Subcutaneous abdominal adipose tissue (tissue), 5 donors: ENCODE results near the gene ZNF789.
"Not testable (repeated sequence)": the region's sequence is repeated elsewhere in the genome, so short reads cannot be mapped to it uniquely, and the experiment has no call there.

ENCODE experiments used
- H3K27ac ChIP-seq: one replicate; pipeline ENCODE4 v1.7.0; 2013; ENCODE audit warnings: low read depth, mild to moderate bottlenecking, inconsistent platforms, low read length, moderate library complexity
- H3K27me3 ChIP-seq, 5 donors: one replicate each; pipeline ENCODE4 v1.7.0; 2013; ENCODE audit warnings: low read length in 5 of 5, inconsistent platforms in 1 of 5; ENCODE audit not compliant: control insufficient read depth in 5 of 5, insufficient read depth in 4 of 5
- H3K36me3 ChIP-seq, 5 donors: one replicate each; pipeline ENCODE4 v1.7.0; 2013; ENCODE audit warnings: low read length in 5 of 5; ENCODE audit not compliant: control insufficient read depth in 5 of 5, insufficient read depth in 5 of 5
- H3K4me1 ChIP-seq, 5 donors: one replicate each; pipeline ENCODE4 v1.7.0; 2013; ENCODE audit warnings: low read length in 5 of 5, mild to moderate bottlenecking in 3 of 5, moderate library complexity in 1 of 5; ENCODE audit not compliant: control insufficient read depth in 5 of 5, insufficient read depth in 5 of 5
- H3K4me3 ChIP-seq, 5 donors: one replicate each; pipeline ENCODE4 v1.7.0; 2013; ENCODE audit warnings: low read length in 5 of 5, low read depth in 1 of 5
- H3K9ac ChIP-seq, 5 donors: one replicate each; pipeline ENCODE4 v1.7.0; 2013; ENCODE audit warnings: low read length in 5 of 5, mild to moderate bottlenecking in 4 of 5, moderate library complexity in 3 of 5
- H3K9me3 ChIP-seq, 5 donors: one replicate each; pipeline ENCODE4 v1.7.0; 2013; ENCODE audit warnings: low read length in 5 of 5; ENCODE audit not compliant: control insufficient read depth in 5 of 5
- donor health status: healthy.
- donor health status: healthy.
- donor health status: healthy.
- donor health status: healthy.
- donor health status: healthy.

The ZNF789 gene

GRCh38 chr7:99472561-99473314 lies at the start of gene ZNF789:
ZNF789 (plus strand) TSS chr7:99472890; CDS start chr7:99476457, 3,567 bp downstream.
- peak within 1 kb of the TSS; percentile 71 to 84 (median 82) for H3K4me3 ChIP-seq

GRCh38 chr7:99424932-99425730 lies 47.6 kb upstream of the ZNF789 start:
- Histone ChIP-seq H3K9me3 (no peaks in the 10 kb centered on the region), H3K9ac (no peak overlapping the region), H3K4me1 (no peaks in the 10 kb centered on the region), H3K4me3 (no peak overlapping the region), H3K27ac (no peak overlapping the region), H3K27me3 (no peaks in the 10 kb centered on the region), H3K36me3 (peaks cover 0 to 79% (median 56%) of the 10 kb centered on the region in 5 donors)

More at GRCh38 chr7:99472561-99473314, at the start of gene ZNF789:
- Histone ChIP-seq H3K9ac (peak within 1 kb of the TSS; percentile 56 to 92 (median 89)), H3K9me3 (no peaks in the 10 kb centered on the region), H3K4me1 (peaks cover 0 to 26% (median 17%) of the 10 kb centered on the region in 5 donors), H3K36me3 (peaks cover 0 to 4% (median 3%) of the 10 kb centered on the region in 5 donors), H3K27me3 (no peaks in the 10 kb centered on the region), H3K27ac (peak within 1 kb of the TSS; percentile 81)

GRCh38 chr7:99428972-99429566 lies 43.6 kb upstream of the ZNF789 start:
- Histone ChIP-seq H3K9ac (no peak overlapping the region), H3K4me1 (no peaks in the 10 kb centered on the region), H3K9me3 (no peaks in the 10 kb centered on the region), H3K4me3 (no peak overlapping the region), H3K27me3 (no peaks in the 10 kb centered on the region), H3K27ac (no peak overlapping the region), H3K36me3 (peaks cover 0 to 72% (median 58%) of the 10 kb centered on the region in 5 donors)

- Histone ChIP-seq H3K4me3 (no peak overlapping the region), H3K27ac (no peak overlapping the region), H3K9ac (no peak overlapping the region), H3K36me3 (peaks cover 0 to 72% (median 58%) of the 10 kb centered on the region in 5 donors), H3K4me1 (no peaks in the 10 kb centered on the region), H3K27me3 (no peaks in the 10 kb centered on the region), H3K9me3 (no peaks in the 10 kb centered on the region)
Observed at GRCh38 chr7:99429756-99430155, 42.9 kb upstream of the ZNF789 start.

- not testable (repeated sequence) for H3K4me1 ChIP-seq, H3K9ac ChIP-seq, H3K27ac ChIP-seq, H3K9me3 ChIP-seq, H3K4me3 ChIP-seq, H3K27me3 ChIP-seq
- peaks cover 0 to 60% (median 53%) of the 10 kb centered on the region in 5 donors for H3K36me3 ChIP-seq
Observed at GRCh38 chr7:99431756-99432540, 40.7 kb upstream of the ZNF789 start.

GRCh38 chr7:99433158-99433557 lies 39.5 kb upstream of the ZNF789 start:
- H3K4me1 ChIP-seq: peaks cover 0 to 9% (median 7%) of the 10 kb centered on the region in 5 donors
- no peaks in the 10 kb centered on the region for H3K9me3 ChIP-seq
- H3K27ac ChIP-seq: no peak overlapping the region
- H3K9ac ChIP-seq: no peak overlapping the region
- H3K4me3 ChIP-seq: no peak overlapping the region
- H3K36me3 ChIP-seq: peaks cover 0 to 60% (median 53%) of the 10 kb centered on the region in 5 donors
- H3K27me3 ChIP-seq: no peaks in the 10 kb centered on the region

GRCh38 chr7:99437946-99438572 lies 34.6 kb upstream of the ZNF789 start:
- peak overlapping the region; percentile 71 to 93 (median 90) for H3K4me3 ChIP-seq
- H3K36me3 ChIP-seq: peaks cover 3 to 21% (median 17%) of the 10 kb centered on the region in 5 donors
- H3K9me3 ChIP-seq: no peaks in the 10 kb centered on the region
- H3K4me1 ChIP-seq: peaks cover 12 to 43% (median 35%) of the 10 kb centered on the region in 5 donors
- H3K27me3 ChIP-seq: no peaks in the 10 kb centered on the region
- H3K9ac ChIP-seq: peak overlapping the region in 4 of 5 donors; percentile 75 to 92 (median 85)
- peak overlapping the region; percentile 70 for H3K27ac ChIP-seq

- Histone ChIP-seq H3K27ac (peak within 1 kb of the TSS; percentile 70), H3K4me3 (peak within 1 kb of the TSS; percentile 87 to 95 (median 93)), H3K27me3 (no peaks in the 10 kb centered on the region), H3K9ac (peak within 1 kb of the TSS; percentile 69 to 92 (median 90)), H3K36me3 (peaks cover 3 to 15% (median 12%) of the 10 kb centered on the region in 5 donors), H3K4me1 (peaks cover 12 to 43% (median 35%) of the 10 kb centered on the region in 5 donors), H3K9me3 (no peaks in the 10 kb centered on the region)
Observed at GRCh38 chr7:99438573-99439480, 33.9 kb upstream of the ZNF789 start, which contains the start of the genes CPSF4 and PTCD1. CPSF4 (plus strand) TSS chr7:99438943; CDS start chr7:99439083, 140 bp downstream. PTCD1 (minus strand) TSS chr7:99438798; CDS start chr7:99435242, 3,556 bp downstream.
